HepG2 (cell line): ENCODE results near the gene EVPLL. TPM values are rescaled to one million over a fixed set of nuclear protein-coding genes. Genes with fewer than 3 reads are reported as not detected.

Experiments
- AHR ChIP-seq: IDR thresholded peaks from 2 replicates; pipeline ENCODE4 v1.6.1; 2018; ENCODE audit warnings: missing genetic modification reagents, missing compliant biosample characterization
- HNRNPUL1 ChIP-seq: fragments of 200-400 bp; formaldehyde crosslinking; IDR thresholded peaks from 2 replicates; pipeline ENCODE4 v1.6.1; 2017; ENCODE audit warnings: low read depth, mild to moderate bottlenecking, low read length, moderate library complexity
- KDM3A ChIP-seq: IDR thresholded peaks from 2 replicates; pipeline ENCODE4 v1.6.1; 2018; ENCODE audit warnings: low read depth, missing compliant biosample characterization
- KLF15 ChIP-seq: sonication (generic); formaldehyde crosslinking; IDR thresholded peaks from 2 replicates; pipeline ENCODE4 v1.8.1; 2023; ENCODE audit warnings: borderline replicate concordance, mild to moderate bottlenecking, inconsistent platforms, missing genetic modification reagents, mixed read lengths
- MTF1 ChIP-seq: sonication (generic); formaldehyde crosslinking; IDR thresholded peaks from 2 replicates; pipeline ENCODE4 v1.5.0; 2020; ENCODE audit warnings: missing genetic modification reagents
- MXD4 ChIP-seq: IDR thresholded peaks from 2 replicates; pipeline ENCODE4 v1.6.1; 2016; ENCODE audit warnings: mild to moderate bottlenecking, missing biosample characterization, missing genetic modification reagents
- SP1 ChIP-seq, 2 experiments: fragments of 450-650 bp in 1 of 2; sonication (generic) in 1 of 2; formaldehyde crosslinking in 1 of 2; IDR thresholded peaks; 2 replicates each; pipeline versions ENCODE4 v1.4.0 to v1.6.1; 2016 to 2020; ENCODE audit warnings: missing genetic modification reagents in 1 of 2
- TCF7L2 ChIP-seq: IDR thresholded peaks from 2 replicates; pipeline ENCODE4 v1.6.1; 2011; ENCODE audit warnings: mild to moderate bottlenecking, low read depth, low read length, moderate library complexity
- ZMYM4 ChIP-seq: sonication (generic); formaldehyde crosslinking; IDR thresholded peaks from 2 replicates; pipeline ENCODE4 v1.8.1; 2023; ENCODE audit warnings: mild to moderate bottlenecking, missing genetic modification reagents
- ZNF17 ChIP-seq: sonication (generic); formaldehyde crosslinking; IDR thresholded peaks from 2 replicates; pipeline ENCODE4 v1.5.0; 2020; ENCODE audit warnings: mild to moderate bottlenecking, missing genetic modification reagents
- polyA plus RNA-seq, 8 experiments: library from polyadenylated mRNA; depleted of rRNA in 3 of 8; stranded (reverse) in 7 of 8; unstranded in 1 of 8; fragments of >200 nt; fragmentation: Illumina TruSeq in 4 of 8; extraction: Trizol in 4 of 8; gene quantifications; 2 replicates each; pipeline versions ENCODE4 v1.2.1 to v1.2.3, GENCODE V29; 2011 to 2016; ENCODE audit warnings: low read depth in 4 of 8, missing spikeins in 1 of 8, mixed read lengths in 1 of 8; ENCODE audit not compliant: insufficient read depth in 1 of 8
- total RNA-seq, 5 experiments: library from RNA; depleted of rRNA; stranded (reverse); fragments of >200 nt; fragmentation: Illumina TruSeq; extraction: Trizol; gene quantifications; 2 replicates each; pipeline ENCODE4 v1.2.3, GENCODE V29; 2016; ENCODE audit warnings: low read depth in 1 of 5
- TF ChIP-seq, protein P1 (sequence below): sonication (generic); formaldehyde crosslinking; IDR thresholded peaks from 2 replicates; pipeline ENCODE4 v1.4.0; 2020; ENCODE audit warnings: mild to moderate bottlenecking, missing genetic modification reagents, borderline replicate concordance
- TF ChIP-seq, protein P2 (sequence below): sonication (generic); formaldehyde crosslinking; IDR thresholded peaks from 2 replicates; pipeline ENCODE4 v1.5.0; 2020; ENCODE audit warnings: missing genetic modification reagents
- TF ChIP-seq, protein P3 (sequence below): fragments of 450-650 bp; IDR thresholded peaks from 2 replicates; pipeline ENCODE4 v1.6.1; 2017
- TF ChIP-seq, protein P4 (sequence below): sonication (generic); formaldehyde crosslinking; IDR thresholded peaks from 2 replicates; pipeline ENCODE4 v1.8.1; 2022; ENCODE audit warnings: low read depth, mild to moderate bottlenecking, missing genetic modification reagents
- TF ChIP-seq, protein P5 (sequence below): sonication (generic); formaldehyde crosslinking; IDR thresholded peaks from 2 replicates; pipeline ENCODE4 v1.5.1; 2020; ENCODE audit warnings: missing genetic modification reagents, mild to moderate bottlenecking, borderline replicate concordance

EVPLL gene
- total and polyA plus RNA-seq, 2 of the 13 experiments (the other 11 are each of a cell fraction or from before 2014, with no cell fraction given) = 0.07 TPM; not detected in 1

DNA sequence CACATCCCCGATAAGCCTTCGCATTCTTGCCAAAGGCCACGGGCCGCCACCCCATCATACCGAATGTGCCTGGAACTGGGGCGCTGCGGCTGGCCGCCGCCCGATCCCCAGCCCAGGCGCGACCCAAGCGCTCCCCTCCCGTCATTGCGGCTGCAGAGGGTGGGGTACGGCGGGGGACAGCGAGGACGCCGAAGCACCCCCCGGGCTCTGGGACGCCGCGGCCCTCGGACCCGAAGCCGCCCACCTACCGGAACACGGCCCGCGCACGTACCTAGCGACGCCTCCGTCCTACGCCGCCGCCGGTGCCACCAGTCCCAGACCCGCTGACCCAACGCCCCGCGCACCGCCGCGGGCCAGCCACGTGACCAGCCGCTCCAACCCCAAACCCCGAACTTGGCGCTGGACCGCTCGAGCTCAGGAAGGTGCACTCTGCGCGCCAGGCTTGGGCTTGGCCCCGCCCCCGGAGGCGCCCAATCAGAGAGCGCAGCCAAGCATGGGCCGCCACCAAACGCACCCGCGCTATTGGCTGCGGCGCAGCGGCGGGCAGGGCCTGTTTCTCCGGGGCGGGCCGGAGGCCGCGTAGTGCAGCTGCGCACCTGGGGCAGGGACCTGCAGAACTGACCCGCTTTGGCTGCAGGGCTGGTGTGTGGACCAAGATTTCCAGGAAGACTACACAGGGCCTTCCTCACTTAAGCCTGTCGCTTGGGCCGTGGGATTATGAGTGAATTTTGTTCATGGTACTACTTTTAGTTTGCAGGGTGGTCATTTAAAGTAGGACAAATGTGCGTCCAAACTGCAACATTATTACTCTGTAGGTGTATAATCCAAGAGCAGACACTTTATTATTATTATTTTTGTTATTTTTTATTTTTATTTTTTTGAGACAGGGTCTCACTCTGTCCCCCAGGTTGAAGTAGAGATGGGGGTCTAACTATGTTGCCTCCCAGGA is 14.2 kb upstream of the EVPLL start, which contains the start of gene SHMT1 (continued):
- TF ChIP-seq, protein P1, sequence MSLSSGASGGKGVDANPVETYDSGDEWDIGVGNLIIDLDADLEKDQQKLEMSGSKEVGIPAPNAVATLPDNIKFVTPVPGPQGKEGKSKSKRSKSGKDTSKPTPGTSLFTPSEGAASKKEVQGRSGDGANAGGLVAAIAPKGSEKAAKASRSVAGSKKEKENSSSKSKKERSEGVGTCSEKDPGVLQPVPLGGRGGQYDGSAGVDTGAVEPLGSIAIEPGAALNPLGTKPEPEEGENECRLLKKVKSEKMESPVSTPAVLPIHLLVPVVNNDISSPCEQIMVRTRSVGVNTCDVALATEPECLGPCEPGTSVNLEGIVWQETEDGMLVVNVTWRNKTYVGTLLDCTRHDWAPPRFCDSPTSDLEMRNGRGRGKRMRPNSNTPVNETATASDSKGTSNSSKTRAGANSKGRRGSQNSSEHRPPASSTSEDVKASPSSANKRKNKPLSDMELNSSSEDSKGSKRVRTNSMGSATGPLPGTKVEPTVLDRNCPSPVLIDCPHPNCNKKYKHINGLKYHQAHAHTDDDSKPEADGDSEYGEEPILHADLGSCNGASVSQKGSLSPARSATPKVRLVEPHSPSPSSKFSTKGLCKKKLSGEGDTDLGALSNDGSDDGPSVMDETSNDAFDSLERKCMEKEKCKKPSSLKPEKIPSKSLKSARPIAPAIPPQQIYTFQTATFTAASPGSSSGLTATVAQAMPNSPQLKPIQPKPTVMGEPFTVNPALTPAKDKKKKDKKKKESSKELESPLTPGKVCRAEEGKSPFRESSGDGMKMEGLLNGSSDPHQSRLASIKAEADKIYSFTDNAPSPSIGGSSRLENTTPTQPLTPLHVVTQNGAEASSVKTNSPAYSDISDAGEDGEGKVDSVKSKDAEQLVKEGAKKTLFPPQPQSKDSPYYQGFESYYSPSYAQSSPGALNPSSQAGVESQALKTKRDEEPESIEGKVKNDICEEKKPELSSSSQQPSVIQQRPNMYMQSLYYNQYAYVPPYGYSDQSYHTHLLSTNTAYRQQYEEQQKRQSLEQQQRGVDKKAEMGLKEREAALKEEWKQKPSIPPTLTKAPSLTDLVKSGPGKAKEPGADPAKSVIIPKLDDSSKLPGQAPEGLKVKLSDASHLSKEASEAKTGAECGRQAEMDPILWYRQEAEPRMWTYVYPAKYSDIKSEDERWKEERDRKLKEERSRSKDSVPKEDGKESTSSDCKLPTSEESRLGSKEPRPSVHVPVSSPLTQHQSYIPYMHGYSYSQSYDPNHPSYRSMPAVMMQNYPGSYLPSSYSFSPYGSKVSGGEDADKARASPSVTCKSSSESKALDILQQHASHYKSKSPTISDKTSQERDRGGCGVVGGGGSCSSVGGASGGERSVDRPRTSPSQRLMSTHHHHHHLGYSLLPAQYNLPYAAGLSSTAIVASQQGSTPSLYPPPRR = no peak
- TF ChIP-seq SP1 (IDR thresholded peaks at IDR 0.05) (no peak), SP1 (CRISPR knock-in tag; IDR thresholded peaks at IDR 0.05) (peak; percentile 74), KLF15 (CRISPR knock-in tag) (no peak), MXD4 (CRISPR knock-in tag) (peak; percentile 66), AHR (CRISPR knock-in tag) (no peak), ZNF17 (CRISPR knock-in tag) (no peak), HNRNPUL1 (no peak), ZMYM4 (CRISPR knock-in tag) (peak; percentile 68; the same call in 1 of the 2 replicates), KDM3A (CRISPR knock-in tag) (no peak), MTF1 (CRISPR knock-in tag) (no peak), TCF7L2 (no peak)
- TF ChIP-seq, protein P2, sequence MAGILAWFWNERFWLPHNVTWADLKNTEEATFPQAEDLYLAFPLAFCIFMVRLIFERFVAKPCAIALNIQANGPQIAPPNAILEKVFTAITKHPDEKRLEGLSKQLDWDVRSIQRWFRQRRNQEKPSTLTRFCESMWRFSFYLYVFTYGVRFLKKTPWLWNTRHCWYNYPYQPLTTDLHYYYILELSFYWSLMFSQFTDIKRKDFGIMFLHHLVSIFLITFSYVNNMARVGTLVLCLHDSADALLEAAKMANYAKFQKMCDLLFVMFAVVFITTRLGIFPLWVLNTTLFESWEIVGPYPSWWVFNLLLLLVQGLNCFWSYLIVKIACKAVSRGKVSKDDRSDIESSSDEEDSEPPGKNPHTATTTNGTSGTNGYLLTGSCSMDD = no peak
- TF ChIP-seq, protein P3, sequence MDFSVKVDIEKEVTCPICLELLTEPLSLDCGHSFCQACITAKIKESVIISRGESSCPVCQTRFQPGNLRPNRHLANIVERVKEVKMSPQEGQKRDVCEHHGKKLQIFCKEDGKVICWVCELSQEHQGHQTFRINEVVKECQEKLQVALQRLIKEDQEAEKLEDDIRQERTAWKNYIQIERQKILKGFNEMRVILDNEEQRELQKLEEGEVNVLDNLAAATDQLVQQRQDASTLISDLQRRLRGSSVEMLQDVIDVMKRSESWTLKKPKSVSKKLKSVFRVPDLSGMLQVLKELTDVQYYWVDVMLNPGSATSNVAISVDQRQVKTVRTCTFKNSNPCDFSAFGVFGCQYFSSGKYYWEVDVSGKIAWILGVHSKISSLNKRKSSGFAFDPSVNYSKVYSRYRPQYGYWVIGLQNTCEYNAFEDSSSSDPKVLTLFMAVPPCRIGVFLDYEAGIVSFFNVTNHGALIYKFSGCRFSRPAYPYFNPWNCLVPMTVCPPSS = no peak
- TF ChIP-seq, protein P4, sequence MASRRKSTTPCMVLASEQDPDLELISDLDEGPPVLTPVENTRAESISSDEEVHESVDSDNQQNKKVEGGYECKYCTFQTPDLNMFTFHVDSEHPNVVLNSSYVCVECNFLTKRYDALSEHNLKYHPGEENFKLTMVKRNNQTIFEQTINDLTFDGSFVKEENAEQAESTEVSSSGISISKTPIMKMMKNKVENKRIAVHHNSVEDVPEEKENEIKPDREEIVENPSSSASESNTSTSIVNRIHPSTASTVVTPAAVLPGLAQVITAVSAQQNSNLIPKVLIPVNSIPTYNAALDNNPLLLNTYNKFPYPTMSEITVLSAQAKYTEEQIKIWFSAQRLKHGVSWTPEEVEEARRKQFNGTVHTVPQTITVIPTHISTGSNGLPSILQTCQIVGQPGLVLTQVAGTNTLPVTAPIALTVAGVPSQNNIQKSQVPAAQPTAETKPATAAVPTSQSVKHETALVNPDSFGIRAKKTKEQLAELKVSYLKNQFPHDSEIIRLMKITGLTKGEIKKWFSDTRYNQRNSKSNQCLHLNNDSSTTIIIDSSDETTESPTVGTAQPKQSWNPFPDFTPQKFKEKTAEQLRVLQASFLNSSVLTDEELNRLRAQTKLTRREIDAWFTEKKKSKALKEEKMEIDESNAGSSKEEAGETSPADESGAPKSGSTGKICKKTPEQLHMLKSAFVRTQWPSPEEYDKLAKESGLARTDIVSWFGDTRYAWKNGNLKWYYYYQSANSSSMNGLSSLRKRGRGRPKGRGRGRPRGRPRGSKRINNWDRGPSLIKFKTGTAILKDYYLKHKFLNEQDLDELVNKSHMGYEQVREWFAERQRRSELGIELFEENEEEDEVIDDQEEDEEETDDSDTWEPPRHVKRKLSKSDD (CRISPR knock-in tag) = no peak; the same call in 1 of the 2 replicates
- TF ChIP-seq, protein P5, sequence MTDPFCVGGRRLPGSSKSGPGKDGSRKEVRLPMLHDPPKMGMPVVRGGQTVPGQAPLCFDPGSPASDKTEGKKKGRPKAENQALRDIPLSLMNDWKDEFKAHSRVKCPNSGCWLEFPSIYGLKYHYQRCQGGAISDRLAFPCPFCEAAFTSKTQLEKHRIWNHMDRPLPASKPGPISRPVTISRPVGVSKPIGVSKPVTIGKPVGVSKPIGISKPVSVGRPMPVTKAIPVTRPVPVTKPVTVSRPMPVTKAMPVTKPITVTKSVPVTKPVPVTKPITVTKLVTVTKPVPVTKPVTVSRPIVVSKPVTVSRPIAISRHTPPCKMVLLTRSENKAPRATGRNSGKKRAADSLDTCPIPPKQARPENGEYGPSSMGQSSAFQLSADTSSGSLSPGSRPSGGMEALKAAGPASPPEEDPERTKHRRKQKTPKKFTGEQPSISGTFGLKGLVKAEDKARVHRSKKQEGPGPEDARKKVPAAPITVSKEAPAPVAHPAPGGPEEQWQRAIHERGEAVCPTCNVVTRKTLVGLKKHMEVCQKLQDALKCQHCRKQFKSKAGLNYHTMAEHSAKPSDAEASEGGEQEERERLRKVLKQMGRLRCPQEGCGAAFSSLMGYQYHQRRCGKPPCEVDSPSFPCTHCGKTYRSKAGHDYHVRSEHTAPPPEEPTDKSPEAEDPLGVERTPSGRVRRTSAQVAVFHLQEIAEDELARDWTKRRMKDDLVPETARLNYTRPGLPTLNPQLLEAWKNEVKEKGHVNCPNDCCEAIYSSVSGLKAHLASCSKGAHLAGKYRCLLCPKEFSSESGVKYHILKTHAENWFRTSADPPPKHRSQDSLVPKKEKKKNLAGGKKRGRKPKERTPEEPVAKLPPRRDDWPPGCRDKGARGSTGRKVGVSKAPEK (CRISPR knock-in tag) = no peak
